NCI-H82 (cell line): ENCODE measurements around the gene EFHB.
"Not testable (repeated sequence)": the region's sequence is repeated elsewhere in the genome, so short reads cannot be mapped to it uniquely, and the experiment has no call there.

ENCODE experiments used
- DNase-seq: peaks from one replicate; lab custom pipeline; 2025; lab: John Stamatoyannopoulos, UW

Gene EFHB

DNA sequence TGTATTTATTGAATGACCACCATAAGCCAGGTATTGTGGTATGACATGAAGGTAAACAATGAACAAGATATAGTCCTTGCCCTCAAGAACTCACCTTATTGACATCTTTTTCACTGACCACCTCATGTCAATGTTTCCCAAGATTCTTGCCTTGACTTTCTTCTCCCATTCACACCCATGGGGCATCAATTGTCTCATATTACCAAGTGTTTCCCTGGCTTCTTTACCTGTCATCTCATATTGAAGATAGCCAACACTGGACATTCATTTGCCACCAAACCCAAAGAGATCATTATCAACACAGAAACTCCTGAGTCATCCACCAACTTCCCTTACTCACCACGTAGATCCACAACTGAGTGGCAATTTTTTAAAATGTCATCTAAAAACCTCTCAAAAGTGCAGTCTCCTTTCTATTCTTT lies 2.2 kb downstream of the EFHB start:
- DNase-seq: no peak

- no peak for DNase-seq
Measured at GRCh38 chr3:19931180-19931692, 2.8 kb downstream of the EFHB start.

DNA sequence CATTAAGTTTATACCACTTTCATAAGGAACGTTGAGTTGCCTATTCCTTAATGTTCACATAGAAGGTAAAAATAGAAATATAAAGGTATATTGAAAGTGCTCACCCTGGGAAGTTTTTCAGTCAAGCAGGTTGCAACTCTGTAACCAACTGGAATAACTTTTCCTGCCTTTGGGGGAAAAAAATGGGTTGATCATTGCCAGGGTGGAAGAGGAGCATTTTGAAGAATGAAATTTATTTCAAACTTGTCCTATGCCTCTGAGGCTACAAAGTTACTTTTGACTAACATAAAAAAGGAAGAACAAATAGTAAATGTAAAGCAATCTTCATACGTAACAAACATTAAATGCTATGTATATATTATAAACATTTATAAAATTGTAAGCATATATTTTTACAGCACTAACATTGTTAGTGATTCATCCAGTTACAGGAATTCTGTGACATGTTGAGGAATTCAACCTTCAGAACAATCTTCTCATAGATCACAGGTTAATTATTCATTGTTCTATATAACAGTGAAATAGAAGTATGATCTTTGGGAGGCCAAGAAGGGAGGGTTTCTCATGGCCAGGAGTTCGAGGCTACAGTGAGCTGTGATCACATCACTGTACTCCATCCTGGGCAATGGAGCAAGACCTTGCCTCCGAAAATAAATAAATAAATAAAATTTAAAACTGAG lies 13.5 kb downstream of the EFHB start:
- DNase-seq: no peak

GRCh38 chr3:19917167-19917566 lies 16.9 kb downstream of the EFHB start:
- DNase-seq: no peak

GRCh38 chr3:19911452-19911851 lies 22.6 kb downstream of the EFHB start:
- DNase-seq: no peak

- no peak for DNase-seq
Measured at GRCh38 chr3:19907523-19907922, 26.5 kb downstream of the EFHB start.

DNA sequence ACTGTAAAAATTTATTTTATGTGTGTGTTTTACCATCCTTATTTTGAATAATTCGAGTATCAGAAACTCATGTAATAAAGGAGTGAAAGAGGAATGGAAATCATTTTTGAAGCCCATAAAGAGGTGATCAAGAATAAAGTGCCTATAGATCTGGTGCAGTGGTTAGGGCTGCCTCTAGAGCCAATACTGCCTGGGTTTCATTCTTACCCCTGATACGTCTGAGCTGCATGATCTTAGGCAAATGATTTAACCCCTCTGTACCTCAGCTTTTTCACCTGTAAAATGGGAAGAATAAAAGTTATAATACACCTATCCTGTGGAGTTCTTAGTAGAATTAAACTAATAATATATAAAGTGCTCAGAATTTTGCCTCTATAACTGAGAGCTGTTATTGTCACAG lies 30.4 kb downstream of the EFHB start:
- DNase-seq: no peak

DNA sequence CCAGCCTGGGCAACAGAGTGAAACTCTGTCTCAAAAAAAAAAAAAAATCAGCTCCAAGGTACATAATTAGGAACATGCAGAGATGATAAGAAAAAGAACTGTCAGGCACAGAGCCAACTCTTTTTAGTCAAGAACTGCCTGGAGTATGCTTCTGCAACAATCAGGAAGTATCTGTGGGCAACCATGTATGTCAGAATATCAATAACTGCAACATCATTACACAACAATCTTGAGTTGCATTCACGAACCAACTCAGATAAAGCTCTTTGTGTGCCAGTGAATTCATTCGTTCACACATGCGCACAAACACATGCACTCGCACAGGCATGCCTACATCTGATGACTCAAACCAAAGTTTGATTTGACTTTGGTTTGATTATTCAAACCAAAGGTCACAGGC lies 32.1 kb downstream of the EFHB start:
- DNase-seq: no peak

GRCh38 chr3:19901337-19901736 lies 32.7 kb downstream of the EFHB start:
- DNase-seq: no peak

DNA sequence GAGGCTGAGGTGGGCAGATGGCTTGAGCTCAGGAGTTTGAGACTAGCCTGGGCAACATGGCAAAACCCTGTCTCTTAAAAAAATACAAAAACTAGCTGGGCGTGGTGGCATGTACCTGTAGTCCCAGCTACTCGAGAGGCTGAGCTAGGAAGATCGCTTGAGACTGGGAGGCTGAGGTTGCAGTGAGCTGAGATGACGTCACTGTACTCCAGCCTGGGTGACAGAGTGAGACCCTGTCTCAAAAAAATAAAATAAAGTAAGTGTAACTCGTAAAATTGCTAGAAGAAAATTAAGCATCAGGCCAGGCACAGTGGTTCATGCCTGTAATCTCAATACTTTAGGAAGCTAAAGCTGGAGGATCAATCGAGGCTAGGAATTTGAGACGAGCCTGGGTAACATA lies 34.2 kb downstream of the EFHB start:
- DNase-seq: not testable (repeated sequence)

GRCh38 chr3:19899264-19899663 lies 34.8 kb downstream of the EFHB start:
- DNase-seq: no peak

DNA sequence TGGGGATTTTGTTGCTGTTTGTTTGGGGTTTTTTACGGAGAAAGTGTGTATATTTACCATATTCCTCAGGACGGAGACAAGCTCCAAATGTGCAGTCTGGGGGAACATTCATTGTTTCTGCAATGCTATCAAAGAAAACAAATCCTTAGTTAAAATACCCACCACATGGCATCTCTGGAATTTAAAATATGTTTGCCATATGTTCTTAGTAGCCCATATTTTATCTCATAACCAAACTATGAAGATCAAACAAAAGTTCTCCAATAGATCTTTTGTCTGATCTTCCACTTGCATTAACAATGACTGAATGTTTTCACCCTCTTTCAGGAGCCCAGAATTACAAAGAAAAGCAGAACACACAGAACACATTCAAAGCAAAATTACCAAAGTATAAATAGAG lies 35.3 kb downstream of the EFHB start:
- DNase-seq: no peak

DNA sequence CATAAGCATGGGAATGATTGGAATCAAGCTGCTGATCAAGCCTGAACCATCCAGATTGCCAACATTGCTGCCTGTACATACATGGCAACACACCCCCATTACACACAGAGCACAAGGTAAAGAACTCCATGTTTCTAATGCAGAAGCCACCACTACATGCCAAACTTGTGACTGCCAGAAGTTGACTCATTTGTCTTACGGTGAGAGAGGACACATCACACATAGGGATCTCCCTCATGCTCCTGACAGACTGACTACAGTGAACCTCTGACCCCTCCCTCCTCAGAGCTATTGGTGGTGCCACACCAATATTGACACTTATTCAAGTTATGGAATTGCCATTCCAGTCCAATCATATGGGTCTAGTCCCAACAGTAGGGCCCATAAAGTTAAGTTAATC lies 42.3 kb downstream of the EFHB start:
- no peak for DNase-seq

DNA sequence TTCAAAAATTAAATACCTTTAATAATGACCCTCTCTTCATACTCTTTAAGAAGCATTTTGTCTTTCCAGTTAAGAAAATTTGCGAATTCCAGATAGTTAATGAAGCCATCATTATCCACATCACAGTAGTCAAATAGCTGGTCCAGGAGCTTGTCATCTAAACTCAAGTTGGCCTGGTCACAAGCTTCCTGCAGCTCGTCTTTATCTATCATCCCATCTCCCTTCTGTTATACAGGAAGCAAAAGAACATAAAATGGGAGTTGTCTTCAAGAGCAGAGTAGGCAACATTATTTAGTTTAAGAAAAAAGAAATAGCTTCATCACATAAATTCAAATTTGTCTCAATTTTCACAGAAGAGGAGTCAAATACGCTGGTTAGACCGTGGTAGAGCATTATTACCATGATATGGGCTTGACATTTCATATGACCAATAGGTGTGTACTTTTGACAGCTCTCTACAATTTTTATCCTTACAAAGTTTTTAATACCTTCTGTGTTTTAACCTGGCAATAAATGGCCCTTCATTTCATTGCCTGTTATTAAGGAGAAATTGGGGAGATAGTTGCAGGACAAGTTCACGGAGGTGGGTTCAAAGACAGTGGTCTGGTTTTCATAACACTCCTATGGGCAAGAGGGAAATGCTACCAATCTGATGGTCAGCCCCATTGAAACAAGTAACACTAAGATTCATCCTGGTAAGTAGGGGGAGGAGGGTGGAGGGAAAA lies 45.4 kb downstream of the EFHB start:
- DNase-seq: peak; percentile 33

DNA sequence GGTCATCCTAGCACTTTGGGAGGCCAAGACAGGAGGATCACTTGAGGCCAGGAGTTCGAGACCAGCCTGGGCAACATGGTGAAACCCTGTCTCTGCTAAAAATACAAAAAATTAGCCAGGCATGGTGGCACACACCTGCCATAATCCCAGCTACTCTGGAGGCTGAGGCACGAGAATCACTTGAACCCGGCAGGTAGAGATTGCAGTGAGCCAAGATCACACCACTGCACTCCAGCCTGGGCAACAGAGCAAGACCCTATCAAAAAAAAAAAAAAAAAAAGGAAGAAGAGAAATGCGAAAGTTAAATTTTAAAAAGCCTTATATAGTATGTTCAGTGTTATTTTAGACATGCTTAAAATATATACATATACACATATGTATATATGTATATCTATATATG lies 46.9 kb downstream of the EFHB start:
- not testable (repeated sequence) for DNase-seq

- no peak for DNase-seq
Measured at GRCh38 chr3:19886404-19886803, 47.6 kb downstream of the EFHB start.

GRCh38 chr3:19885468-19885867 lies 48.5 kb downstream of the EFHB start:
- peak; percentile 68 for DNase-seq

DNA sequence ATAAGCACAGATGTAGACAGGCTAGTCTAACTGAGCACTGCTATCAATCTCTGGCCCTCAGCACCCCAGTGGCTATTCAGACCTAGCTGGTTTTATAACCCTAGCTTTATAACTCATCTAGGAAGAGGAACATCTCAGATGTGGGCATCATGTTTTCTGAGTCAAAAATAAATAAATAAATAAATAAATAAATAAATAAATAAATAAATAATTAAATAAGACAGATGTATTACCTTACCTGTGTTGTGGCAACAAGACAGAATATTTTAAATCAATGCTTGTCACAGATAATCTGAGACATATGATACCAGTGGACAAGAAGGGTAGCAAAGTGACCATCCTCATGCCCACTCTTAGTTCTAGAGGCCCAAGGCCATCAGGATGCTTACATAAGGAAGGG lies 52.2 kb downstream of the EFHB start:
- no peak for DNase-seq

- no peak for DNase-seq
Measured at GRCh38 chr3:19881036-19881435, 53.0 kb downstream of the EFHB start.

GRCh38 chr3:19877656-19878055 lies 56.4 kb downstream of the EFHB start:
- DNase-seq: no peak

GRCh38 chr3:19866751-19867347 lies 67.2 kb downstream of the EFHB start:
- DNase-seq: peak; percentile 67

GRCh38 chr3:19855318-19855717 lies 78.7 kb downstream of the EFHB start:
- not testable (repeated sequence) for DNase-seq

DNA sequence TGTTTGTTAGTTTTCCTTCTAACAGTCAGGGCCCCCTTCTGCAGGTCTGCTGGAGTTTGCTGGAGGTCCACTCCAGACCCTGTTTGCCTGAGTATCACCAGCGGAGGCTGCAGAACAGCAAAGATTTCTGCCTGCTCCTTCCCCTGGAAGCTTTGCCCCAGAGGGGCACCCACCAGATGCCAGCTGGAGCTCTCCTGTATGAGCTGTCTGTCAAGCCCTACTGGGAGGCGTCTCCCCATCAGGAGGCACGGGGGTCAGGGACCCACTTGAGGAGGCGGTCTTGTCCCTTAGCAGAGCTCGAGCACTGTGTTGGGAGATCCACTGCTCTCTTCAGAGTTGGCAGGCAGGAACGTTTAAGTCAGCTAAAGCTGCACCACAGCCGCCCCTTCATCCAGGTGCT lies 87.4 kb downstream of the EFHB start:
- not testable (repeated sequence) for DNase-seq
